Sigmoid colon (tissue), 4 donors: ENCODE data around the gene BCL2L13.

Source experiments
- POLR2A ChIP-seq, 2 donors: fragments of 450-650 bp; IDR thresholded peaks; one replicate each; pipeline ENCODE4 v1.6.1; 2016; ENCODE audit warnings: antibody characterized with exemption in 2 of 2, mild to moderate bottlenecking in 2 of 2, moderate library complexity in 2 of 2
- POLR2AphosphoS5 ChIP-seq, 4 donors: sonication (generic); formaldehyde crosslinking; IDR thresholded peaks; one replicate each; pipeline ENCODE4 v1.6.1; 2017; ENCODE audit warnings: antibody characterized with exemption in 4 of 4
- TF ChIP-seq, protein P1 (sequence below), 4 experiments: fragments of 450-650 bp in 3 of 4; fragments of 200-600 bp in 1 of 4; IDR thresholded peaks; one replicate each; pipeline ENCODE4 v1.5.1; 2016 to 2019; ENCODE audit warnings: antibody characterized with exemption in 4 of 4, mild to moderate bottlenecking in 3 of 4, moderate library complexity in 2 of 4

- TF ChIP-seq POLR2A (IDR thresholded peaks at IDR 0.05) (no peak), POLR2AphosphoS5 (IDR thresholded peaks at IDR 0.05) (no peak)
- TF ChIP-seq, protein P1, sequence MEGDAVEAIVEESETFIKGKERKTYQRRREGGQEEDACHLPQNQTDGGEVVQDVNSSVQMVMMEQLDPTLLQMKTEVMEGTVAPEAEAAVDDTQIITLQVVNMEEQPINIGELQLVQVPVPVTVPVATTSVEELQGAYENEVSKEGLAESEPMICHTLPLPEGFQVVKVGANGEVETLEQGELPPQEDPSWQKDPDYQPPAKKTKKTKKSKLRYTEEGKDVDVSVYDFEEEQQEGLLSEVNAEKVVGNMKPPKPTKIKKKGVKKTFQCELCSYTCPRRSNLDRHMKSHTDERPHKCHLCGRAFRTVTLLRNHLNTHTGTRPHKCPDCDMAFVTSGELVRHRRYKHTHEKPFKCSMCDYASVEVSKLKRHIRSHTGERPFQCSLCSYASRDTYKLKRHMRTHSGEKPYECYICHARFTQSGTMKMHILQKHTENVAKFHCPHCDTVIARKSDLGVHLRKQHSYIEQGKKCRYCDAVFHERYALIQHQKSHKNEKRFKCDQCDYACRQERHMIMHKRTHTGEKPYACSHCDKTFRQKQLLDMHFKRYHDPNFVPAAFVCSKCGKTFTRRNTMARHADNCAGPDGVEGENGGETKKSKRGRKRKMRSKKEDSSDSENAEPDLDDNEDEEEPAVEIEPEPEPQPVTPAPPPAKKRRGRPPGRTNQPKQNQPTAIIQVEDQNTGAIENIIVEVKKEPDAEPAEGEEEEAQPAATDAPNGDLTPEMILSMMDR (IDR thresholded peaks at IDR 0.05) = no peak
Measured at GRCh38 chr22:17655289-17655688, 16.7 kb downstream of the BCL2L13 start.
